GM12875 (cell line): ENCODE results near the gene GALC.

Experiments used
- H3K4me3 ChIP-seq: one replicate; pipeline ENCODE4 v1.5.1; 2011; ENCODE audit warnings: low read depth, low read length, control low read depth
- TF ChIP-seq, protein P1 (sequence below): IDR thresholded peaks from 2 replicates; pipeline ENCODE4 v1.5.1; 2011; ENCODE audit warnings: low read depth, mild to moderate bottlenecking, control low read depth, inconsistent platforms, low read length, moderate library complexity, borderline replicate concordance; ENCODE audit not compliant: insufficient read depth

GALC gene

DNA sequence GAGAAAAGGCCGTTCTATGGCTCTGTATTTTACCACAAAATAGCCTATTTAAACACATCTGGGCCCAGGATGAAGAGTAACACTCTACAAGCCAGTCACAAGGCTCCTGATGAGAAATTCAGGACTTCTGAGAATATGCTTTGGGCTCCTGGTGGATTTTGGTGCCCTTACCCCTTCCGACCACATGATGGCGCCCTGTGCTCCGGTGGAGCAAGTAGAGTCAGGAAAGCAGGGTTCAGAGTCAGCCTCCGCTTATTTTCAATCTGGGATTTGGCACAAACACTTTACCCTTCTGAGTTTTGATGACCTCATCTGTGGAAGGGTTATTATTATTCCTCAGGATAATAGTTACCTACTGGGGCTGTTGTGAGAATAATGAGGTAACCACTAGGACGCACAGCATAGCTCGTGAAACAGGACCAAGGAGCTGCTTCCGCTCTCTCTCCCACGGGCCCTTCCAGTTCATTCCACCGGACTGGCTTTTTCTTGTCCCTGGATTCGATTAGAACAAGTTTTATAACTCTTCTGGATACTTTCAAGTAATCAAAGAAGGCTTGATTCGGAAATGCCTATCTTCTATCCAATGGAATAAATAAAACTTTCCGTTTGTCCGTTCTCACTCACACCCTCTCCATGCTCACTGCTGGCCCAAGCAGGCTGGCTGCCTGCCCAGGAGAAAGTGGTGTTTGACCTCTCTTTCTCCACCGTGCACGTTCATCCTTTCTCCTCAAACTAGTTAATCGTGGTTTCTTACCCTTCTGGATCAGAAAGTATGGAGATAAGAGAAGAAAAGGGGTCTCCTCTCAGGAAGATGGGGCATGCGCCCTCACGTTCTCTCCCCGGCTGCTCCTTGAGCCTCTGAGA, 104.6 kb downstream of the GALC start:
- TF ChIP-seq, protein P1, sequence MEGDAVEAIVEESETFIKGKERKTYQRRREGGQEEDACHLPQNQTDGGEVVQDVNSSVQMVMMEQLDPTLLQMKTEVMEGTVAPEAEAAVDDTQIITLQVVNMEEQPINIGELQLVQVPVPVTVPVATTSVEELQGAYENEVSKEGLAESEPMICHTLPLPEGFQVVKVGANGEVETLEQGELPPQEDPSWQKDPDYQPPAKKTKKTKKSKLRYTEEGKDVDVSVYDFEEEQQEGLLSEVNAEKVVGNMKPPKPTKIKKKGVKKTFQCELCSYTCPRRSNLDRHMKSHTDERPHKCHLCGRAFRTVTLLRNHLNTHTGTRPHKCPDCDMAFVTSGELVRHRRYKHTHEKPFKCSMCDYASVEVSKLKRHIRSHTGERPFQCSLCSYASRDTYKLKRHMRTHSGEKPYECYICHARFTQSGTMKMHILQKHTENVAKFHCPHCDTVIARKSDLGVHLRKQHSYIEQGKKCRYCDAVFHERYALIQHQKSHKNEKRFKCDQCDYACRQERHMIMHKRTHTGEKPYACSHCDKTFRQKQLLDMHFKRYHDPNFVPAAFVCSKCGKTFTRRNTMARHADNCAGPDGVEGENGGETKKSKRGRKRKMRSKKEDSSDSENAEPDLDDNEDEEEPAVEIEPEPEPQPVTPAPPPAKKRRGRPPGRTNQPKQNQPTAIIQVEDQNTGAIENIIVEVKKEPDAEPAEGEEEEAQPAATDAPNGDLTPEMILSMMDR = peak; percentile 82
- H3K4me3 ChIP-seq = no peak overlapping the region

GRCh38 chr14:87883750-87884149, 109.2 kb downstream of the GALC start:
- TF ChIP-seq, protein P1 = no peak
- H3K4me3 ChIP-seq = no peak overlapping the region
